ENCODE measurements around the gene CYP2B6.
"Not testable (repeated sequence)": the region's sequence is repeated elsewhere in the genome, so short reads cannot be mapped to it uniquely, and the experiment has no call there.

Gene CYP2B6

DNA sequence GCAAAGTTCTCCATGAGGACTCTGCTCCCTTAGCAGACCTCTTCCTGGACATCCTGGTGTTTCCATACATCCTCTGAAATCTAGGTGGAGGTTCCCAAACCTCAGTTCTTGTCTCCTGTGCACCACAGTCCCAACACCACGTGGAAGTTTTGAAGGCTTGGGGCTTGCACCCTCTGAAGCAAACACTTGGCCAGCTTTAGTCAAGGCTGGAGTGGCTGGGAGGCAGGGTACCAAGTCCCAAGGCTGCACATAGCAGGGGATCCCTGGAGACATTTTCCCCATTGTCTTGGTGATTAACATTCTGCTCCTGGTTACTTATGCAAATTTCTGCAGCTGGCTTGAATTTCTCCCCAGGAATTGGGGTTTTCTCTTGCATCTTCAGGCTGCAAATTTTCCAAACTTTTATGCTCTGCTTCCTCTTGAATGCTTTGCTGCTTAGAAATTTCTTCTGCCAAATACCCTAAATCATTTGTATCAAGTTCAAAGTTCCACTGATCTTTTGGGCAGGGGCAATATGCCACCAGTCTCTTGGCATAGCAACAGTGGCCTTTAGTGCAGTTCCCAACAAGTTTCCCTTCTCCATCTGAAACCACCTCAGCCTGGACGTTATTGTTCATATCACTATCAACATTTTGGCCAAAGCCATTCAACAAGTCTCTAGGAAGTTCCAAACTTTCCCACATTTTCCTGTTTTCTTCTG, 10.2 kb upstream of the CYP2B6 start:
- DNase-seq = not testable (repeated sequence)

DNA sequence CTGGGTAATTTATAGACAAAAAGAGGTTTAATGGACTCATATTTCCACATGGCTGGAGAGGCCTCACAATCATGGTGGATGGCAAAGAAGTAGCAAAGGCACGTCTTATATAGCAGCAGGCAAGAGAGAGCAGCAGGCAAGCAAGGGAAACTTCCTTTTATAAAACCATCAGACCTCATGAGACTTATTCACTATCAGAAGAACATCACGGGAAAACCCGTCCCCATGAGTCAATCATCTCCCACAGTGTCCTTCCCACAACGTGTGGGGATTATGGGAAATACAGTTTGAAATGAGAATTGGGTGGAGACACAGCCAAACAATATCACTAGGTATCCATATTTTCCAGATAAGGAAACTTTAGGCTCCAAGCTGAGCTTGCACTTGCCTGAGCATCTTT, 9.5 kb upstream of the CYP2B6 start:
- no peak for DNase-seq

DNA sequence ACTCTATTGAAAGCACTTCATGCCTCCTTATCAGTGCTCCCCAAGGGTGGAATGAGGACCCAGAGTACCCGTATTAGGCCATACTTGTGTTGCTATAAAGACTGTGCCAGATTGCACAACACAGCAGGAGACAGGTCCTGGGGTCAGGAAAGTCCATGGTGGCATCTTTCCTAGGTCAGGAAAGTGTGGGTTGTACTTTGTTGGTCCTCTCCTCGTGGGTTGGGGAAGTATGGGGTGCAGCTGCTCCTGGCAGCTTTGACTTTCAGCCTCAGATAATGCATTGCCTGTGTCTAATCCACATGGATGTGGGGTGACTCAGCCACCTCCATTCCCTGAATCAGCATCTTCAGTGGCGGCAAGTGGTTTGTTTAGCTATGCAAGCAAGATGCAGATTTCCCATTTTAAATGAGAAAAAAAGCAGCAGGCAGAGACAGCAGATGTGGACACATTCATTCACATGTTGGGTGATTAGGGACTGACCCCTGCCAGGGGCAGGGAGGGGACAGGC, 8.4 kb upstream of the CYP2B6 start:
- DNase-seq = no peak

DNA sequence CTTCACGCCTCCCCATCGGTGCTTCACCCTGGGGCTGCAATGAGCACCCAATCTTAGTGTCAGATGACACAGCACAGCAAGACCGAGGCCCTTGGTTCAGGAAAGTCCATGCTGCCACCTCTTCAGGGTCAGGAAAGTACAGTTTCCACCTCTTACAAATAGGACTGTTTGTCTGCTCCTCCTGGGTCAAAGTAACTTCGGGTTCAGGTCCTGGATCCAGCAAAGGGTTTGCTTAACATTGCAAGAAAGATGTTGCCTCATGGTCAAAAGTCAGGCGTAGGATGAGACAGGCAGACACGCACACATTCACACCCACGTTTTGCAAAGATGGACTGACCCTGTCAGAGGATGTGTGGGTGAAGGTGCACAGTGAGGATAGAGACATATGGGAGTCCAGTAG, 1.6 kb upstream of the CYP2B6 start:
- DNase-seq = no peak

DNA sequence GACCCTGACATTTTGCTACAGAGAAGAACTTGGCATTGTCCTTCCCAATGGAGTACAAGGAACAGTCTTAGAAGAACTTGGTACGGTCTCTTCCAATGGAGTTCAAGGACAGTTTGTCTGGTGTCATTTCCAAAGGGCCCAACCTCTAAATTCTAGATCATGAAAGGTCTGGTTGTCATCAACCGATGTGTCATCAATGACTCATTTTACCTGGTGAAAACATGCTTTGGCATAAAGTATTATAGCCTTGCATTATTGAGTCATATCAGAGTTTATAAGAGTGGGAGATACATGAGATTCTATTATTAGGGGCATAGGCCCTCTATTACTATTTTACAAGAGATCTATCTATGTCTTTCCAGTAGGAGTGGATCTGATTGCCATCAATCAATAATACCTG, 4.3 kb downstream of the CYP2B6 start:
- DNase-seq = no peak

DNA sequence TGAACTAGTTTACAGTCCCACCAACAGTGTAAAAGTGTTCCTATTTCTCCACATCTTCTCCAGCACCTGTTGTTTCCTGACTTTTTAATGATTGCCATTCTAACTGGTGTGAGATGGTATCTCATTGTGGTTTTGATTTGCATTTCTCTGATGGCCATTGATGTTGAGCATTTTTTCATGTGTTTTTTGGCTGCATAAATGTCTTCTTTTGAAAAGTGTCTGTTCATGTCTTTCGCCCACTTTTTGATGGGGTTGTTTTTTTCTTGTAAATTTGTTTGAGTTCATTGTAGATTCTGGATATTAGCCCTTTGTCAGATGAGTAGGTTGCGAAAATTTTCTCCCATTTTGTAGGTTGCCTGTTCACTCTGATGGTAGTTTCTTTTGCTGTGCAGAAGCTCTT, 7.9 kb downstream of the CYP2B6 start:
- DNase-seq = not testable (repeated sequence)

DNA sequence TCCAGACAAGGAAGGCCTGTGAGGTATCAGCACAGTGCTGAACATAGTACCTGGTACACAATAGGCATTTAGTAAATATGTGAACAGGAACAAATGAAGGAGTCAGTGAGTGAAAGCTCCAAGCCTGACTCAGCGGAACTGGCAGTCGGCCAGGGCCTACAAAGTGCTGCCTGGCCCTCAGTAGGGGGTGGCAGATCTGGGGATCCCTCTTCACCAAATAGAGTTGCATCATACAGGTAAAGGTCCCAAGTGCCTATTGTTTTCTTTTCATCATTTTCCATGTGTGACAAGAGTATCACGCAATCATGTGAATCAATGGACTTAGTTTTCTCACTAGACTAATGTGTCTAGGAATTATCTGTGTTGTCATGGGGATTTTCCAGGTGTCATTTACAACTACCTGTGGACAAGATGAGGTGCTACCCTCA, 9.2 kb downstream of the CYP2B6 start:
- DNase-seq = no peak

DNA sequence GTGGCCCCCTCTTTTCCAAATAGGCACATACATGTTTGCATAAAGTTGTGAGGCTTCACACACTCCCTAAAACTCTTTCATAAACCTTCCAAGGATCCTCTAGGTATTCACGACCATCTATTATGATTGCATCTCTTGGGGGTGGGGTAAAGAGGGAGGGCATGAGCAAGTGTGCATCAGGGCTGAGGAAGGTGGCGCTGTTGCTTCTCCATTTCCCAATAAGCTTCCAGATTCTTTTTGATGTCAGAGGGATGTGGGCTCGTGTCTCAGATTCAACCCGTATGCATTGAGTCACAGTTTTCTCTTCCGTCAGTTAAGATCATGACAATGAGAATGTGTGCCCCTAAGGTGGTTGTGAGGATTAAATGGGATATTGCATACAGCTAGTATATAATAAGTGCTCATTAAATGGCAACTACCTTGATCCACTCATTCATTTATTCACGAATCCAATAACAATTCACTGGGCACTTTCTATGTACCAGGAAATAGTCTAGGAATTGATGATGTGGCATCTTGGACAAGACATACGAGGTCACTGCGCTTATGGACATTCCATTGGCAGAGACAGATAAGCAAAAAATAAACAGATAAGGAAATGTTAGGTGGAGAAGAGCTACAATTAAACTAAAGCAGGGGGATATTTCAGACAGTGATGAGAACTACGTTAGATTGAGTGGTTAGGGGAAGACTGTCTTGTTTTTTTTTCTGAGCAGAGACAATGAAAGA, 10.3 kb downstream of the CYP2B6 start:
- no peak for DNase-seq

DNA sequence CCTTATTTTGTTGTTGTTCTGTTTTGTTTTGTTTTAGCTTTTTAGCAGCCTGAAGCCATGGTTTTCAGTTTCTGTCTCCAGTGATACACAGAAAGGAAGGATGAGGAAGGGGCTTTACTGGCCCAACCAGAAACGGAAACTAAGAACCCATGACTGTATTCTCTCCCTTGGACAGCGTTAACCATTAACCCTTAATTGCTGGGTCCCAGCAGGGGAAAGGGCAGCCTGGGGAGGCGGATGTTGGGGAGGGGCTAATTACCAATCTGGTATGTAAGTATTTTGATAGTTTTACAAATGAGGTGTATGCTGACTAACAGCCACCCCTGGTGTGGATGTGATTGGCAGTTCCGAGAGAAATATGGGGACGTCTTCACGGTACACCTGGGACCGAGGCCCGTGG, 12.6 kb downstream of the CYP2B6 start:
- not testable (repeated sequence) for DNase-seq

DNA sequence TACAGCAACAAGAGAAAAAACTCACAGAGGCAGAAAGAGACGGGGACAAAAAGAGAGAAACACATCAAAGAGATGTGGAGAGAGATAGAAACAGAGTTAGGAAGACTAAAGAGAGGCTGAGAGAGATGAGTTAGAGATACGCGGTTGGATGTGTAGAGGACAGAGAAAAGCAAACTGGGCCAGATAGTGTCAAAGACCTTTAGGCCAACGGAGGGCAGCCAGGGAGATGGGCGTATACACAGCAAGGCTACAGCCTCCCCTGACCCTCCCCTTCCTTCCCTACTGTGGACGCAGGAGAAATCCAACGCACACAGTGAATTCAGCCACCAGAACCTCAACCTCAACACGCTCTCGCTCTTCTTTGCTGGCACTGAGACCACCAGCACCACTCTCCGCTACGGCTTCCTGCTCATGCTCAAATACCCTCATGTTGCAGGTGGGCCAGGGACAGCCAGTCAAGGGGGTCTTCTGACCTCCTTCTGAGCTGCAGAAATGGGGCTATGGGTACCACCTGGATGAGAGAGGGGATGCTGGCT, 18.7 kb downstream of the CYP2B6 start:
- no peak for DNase-seq

DNA sequence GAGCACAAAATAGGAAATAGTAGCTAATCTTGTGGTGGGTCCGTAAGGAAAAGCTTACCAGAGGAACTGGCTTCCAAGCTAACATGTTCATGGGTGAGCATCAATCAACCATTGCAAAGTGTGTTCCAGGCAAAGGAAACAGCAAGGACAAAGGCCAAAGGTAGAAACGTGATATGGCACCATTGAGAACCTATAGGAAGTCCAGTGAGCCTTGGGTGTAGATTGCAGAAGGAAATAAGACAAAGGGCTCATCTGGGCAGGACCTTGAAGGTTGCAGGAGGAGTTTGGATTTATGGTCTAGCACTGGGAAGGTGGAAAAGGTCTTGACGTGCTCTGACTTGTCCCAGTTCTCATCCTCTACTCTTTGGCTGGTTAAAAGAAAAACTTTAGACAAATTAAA, 22.3 kb downstream of the CYP2B6 start:
- no peak for DNase-seq

DNA sequence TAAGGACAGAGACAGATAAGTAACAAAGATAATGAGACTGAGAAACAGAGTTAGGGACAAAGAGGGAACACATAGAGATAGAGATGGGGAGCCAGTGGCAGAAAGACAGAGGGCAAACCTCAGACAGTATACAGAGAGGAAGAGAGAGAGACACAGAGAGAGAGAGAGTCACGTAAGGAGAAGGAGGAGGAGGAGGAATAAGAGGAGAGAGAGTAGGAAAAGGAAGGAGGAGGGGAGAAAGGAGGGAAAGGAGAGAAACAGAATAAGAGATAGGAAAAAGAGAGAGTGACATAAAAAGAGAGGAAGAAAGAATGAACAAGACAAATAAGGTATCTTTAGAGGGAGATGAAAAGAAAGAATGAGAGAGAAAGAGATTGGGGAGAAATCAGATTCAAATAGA, 23.6 kb downstream of the CYP2B6 start:
- DNase-seq = no peak

DNA sequence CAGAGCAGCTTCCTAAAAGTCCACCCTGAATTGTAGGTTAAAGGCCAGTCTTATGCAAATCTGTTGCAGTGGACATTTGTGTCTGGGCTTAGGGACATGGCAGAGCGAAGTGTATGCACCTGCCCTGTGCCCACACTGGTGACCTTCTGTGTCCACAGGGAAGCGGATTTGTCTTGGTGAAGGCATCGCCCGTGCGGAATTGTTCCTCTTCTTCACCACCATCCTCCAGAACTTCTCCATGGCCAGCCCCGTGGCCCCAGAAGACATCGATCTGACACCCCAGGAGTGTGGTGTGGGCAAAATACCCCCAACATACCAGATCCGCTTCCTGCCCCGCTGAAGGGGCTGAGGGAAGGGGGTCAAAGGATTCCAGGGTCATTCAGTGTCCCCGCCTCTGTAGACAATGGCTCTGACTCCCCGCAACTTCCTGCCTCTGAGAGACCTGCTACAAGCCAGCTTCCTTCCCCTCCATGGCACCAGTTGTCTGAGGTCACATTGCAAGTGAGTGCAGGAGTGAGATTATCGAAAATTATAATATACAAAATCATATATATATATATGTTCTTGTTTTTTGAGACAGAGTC, 25.5 kb downstream of the CYP2B6 start:
- DNase-seq = no peak

DNA sequence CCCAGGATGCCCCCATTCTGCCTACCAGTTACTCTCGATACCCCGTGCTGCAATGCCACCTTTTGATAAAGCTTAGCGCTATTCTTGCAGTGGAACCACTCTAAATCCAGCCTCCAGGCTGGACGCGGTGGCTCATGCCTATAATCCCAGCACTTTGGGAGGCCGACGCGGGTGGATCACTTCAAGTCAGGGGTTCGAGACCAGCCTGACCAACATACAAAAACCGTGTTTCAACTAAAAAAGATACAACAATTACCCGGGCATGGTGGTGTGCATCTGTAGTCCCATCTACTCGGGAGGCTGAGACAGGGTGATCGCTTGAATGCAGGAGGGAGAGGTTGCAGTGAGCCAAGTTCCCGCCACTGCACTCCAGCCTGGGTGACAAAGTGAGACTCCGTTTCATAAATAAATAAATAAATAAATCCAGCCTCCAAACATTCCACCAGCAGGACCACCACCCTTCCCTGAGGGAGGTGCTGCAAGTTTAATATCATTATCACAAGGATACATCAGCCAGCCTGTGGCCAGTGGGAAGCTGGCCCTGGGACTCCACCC, 27.7 kb downstream of the CYP2B6 start:
- DNase-seq = no peak

DNA sequence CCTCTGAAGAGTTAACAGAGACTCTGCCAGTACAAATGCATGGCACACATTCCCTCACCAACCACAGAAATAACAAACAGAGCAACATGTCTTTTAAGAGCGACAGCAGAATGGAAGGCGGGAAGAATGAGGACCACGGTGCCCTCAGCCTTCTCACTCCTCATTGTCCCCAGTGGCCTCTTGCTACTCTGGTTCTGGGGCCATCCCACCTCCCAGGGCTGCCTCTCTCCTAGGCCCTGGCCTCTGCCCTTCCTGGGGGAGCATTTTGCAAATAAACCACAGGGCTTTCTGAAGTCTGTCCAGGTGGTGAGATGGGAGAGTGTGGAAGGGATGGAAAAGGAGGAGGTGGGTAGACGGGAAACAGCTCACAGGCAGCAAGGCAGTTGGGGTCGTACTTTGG, 28.3 kb downstream of the CYP2B6 start:
- no peak for DNase-seq

DNA sequence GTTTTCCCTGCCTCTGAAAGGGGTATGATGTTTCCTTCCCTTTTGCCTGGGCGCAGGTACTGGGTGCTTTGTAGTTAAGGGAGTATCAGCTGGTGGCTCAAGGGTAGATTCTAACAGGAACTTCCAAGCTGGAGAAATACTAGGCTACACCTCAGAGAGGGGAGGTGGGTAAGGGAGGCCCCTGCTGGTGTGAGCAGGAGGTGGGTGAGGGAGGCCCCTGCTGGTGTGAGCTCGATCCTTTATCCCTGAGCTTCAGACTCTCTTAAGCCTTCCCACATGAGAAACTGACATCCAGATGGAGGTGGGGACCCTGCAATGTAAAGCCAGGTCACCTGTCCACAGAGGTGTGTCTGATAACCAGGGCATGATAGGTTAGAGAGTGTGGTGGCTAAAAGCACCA, 32.1 kb downstream of the CYP2B6 start:
- DNase-seq = no peak

DNA sequence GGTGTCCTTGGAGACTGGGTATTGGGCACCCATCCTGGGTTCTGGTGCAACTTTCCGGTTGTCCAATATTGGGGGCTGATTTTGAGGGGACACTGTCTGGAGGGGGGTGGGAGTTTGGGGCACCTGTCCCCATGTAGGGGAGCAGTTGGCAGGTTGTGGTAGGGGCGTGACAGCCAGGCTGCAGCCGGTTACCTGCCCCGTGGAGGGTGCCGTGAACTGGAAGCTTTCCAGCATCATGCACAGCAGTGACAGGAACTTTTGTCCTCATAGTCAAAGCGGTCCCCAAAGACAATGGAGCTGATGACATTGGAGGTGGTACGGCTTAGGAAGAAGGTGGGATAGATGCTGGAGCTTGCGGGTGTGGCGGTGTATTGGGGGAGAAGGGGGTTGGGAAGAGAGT, 34.3 kb downstream of the CYP2B6 start:
- no peak for DNase-seq

DNA sequence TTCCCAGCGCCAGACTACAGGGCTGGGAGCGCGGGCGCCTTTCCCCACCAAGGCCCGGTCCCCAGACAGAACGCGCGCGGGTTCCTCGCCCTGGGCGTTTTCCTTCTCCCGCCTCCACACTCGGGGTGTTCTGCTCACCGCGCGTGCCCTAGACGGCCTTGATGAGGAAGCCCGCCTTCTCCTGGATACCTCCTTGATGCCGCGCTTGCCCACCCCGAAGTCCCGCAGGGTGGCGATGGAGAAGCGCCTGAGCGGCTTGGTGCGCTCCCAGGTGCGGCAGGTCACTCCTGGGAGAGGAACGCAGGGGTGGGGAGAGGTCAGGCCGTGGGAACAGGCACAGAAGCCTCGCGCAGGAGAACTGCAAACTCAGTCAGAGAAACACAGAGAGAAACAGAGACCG, 34.8 kb downstream of the CYP2B6 start:
- no peak for DNase-seq

DNA sequence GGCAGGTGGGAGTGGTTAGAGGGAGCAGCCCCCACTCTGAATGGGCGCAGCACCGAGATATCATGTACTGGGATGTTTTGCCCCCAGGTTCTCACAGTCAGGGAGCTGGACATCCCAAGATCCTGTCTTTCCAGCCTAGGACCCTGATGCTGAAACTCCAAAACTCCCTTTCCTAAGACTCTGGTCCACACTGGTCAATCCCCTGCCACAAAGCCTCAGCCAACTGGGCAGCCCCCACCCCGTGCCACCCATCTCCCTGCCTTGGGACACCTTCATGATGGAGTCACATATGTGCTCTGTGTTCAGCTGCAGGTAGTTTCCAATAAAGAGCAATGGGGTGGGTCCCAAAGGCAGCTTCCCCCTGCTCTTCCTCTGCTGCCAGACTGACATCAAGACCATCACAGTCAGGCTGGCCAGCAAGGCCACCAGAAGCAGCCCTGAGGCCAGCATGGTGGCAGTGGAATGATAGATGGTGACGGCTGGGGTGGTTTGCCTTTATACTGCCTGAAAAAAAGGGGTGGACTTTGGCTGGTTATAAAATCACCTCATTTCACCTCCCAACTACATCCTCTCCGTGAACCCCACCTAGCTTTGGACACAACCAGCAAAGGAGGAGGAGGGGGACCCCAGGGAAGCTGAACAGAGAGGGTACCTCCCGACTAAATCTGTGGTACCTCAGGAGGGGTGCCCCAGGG, 36.3 kb downstream of the CYP2B6 start:
- no peak for DNase-seq

DNA sequence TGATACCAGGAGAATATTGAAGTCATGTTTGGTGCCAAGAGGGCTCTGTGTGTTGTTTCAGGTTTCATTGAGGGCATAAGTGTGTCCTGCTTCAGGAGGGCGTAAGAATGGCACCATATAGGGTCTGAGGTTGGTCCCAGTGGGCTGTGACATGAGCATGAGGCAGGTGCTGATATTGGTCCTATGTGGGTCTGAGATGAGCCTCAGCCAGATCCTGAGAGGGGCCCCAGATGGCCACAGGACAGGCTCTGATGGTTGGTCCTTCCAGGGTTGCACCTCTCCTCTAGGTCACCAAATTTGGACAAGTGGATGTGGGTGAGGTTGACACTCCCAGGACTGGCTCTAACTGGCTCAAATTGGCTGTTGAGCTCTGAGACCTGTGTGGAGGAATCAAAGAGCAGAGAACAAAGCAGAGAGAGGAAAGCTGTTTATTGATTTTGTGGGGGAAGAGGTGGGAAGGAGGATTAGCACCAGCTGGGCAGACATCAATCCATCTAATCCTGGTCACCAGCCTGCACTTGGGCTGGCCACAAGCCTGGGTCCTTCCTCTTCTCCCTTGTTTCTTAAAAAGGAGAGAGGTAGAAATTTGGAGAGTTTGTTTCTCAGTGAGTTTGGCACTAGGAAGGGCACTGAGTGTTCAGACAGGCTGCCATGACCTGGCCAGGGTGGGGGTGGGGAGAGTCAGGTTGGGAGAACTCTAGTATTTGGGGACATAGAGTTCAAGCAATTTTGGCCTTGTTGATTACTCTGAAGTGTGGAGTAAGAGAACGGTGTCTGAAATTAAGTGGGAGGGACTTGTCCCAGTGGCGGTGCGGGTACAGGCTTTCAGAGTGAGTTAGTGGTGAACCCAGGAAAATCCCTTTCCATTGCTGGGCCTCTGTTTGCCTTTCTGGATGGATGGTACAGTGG, 38.7 kb downstream of the CYP2B6 start:
- DNase-seq = no peak
